ENCODE data around the gene PLTP. TPM values are rescaled to one million over a fixed set of nuclear protein-coding genes. Genes with fewer than 3 reads are reported as not detected.
A peak's percentile ranks its signal among the peaks of the same experiment; 100 is the strongest.

The PLTP gene
- total RNA-seq, 1 experiment from 2014 or later: 62.5 TPM

- Histone ChIP-seq H2AK5ac (ENCODE audit: insufficient read length, low read length) (no peak overlapping the region), H3K14ac (ENCODE audit: insufficient read depth, low read length) (no peak overlapping the region), H2BK5ac (ENCODE audit: insufficient read length, low read length) (no peak overlapping the region), H2BK15ac (ENCODE audit: low read depth, low read length) (no peak overlapping the region), H2AFZ (ENCODE audit: low read length) (no peak overlapping the region), H3K23ac (ENCODE audit: insufficient read length, low read depth, low read length) (no peak overlapping the region), H4K20me1 (ENCODE audit: control insufficient read depth, insufficient read depth, insufficient read length) (no peaks in the 10 kb centered on the region), H2BK12ac (ENCODE audit: insufficient read length, low read depth, low read length) (no peak overlapping the region), H3K79me1 (ENCODE audit: insufficient read depth, low read depth, low read length, poor library complexity, severe bottlenecking) (no peaks in the 10 kb centered on the region), H3K27ac (ENCODE audit: insufficient read length, low read depth, low read length) (no peak overlapping the region), H4K91ac (ENCODE audit: insufficient read length, low read depth, low read length) (no peak overlapping the region), H2BK120ac (ENCODE audit: low read depth, low read length, poor library complexity, severe bottlenecking) (no peak overlapping the region), H3K23me2 (ENCODE audit: insufficient read length, low read depth, low read length, poor library complexity, severe bottlenecking) (peaks cover 13% of the 10 kb centered on the region), H3K27me3 (ENCODE audit: insufficient read depth, low read length) (no peaks in the 10 kb centered on the region), H3K4me1 (ENCODE audit: insufficient read depth, low read length) (no peaks in the 10 kb centered on the region), H3K9ac (ENCODE audit: extremely low read depth, insufficient read length, low read length) (peak overlapping the region; percentile 59), H3K56ac (ENCODE audit: insufficient read length, low read depth, low read length) (no peak overlapping the region), H3K9me3 (ENCODE audit: control insufficient read depth, low read depth, low read length) (no peaks in the 10 kb centered on the region), H4K5ac (ENCODE audit: insufficient read length, low read depth, low read length) (no peak overlapping the region), H3K79me2 (ENCODE audit: insufficient read depth, low read length) (no peaks in the 10 kb centered on the region), H4K8ac (replicated peaks; ENCODE audit: insufficient read length, low read depth, low read length) (no peak overlapping the region), H3K18ac (ENCODE audit: insufficient read length, low read depth, low read length) (no peak overlapping the region), H2BK20ac (ENCODE audit: low read depth, low read length, poor library complexity, severe bottlenecking) (no peak overlapping the region), H3K4me2 (ENCODE audit: insufficient read depth, insufficient read length, low read length) (peak overlapping the region; percentile 26), H3K4ac (ENCODE audit: low read depth, low read length) (no peak overlapping the region), H3T11ph (ENCODE audit: low read length) (no peak overlapping the region)
- H3K4me3 Mint-ChIP-seq: peak overlapping the region; percentile 85 to 92
- H3K36me3 Mint-ChIP-seq (ENCODE audit: insufficient read depth in 1 of 3, low read depth in 3 of 3): peaks cover 13 to 40% (median 26%) of the 10 kb centered on the region in 3 experiments
- H3K4me1 Mint-ChIP-seq: peaks cover 5 to 14% of the 10 kb centered on the region in 2 experiments; a peak in 3 of 4 replicates
- no peak for TF ChIP-seq CTCF (conservative IDR thresholded peaks at IDR 0.05)
- peak overlapping the region in 1 of 3 experiments; percentile 75; a peak in 2 of 7 replicates for H3K27ac Mint-ChIP-seq
- no peaks in the 10 kb centered on the region for H3K9me3 Mint-ChIP-seq
- DNase-seq: no peak
- H3K27me3 Mint-ChIP-seq (ENCODE audit: low read depth): no peaks in the 10 kb centered on the region
- WGBS (ENCODE audit: extremely low coverage, insufficient read length, low lambda C conversion rate): no CpG with 5 or more reads among the region's 9 CpGs
These were observed 19.7 kb downstream of the PLTP start for GRCh38 chr20:45892049-45892825.
